ENCODE measurements around the gene UROC1. TPM values are rescaled to one million over a fixed set of nuclear protein-coding genes. Genes with fewer than 3 reads are reported as not detected.

UROC1 gene
- total RNA-seq, 1 donor from 2014 or later = not detected

GRCh38 chr3:126531051-126531330 lies 13.4 kb upstream of the UROC1 start:
- no peak for DNase-seq (ENCODE audit: low read depth, low spot score)

- no peak for DNase-seq (ENCODE audit: low read depth, low spot score)
These were observed 12.8 kb upstream of the UROC1 start for GRCh38 chr3:126530171-126531050.

- no peak for DNase-seq (ENCODE audit: low read depth, low spot score)
These were observed 12.1 kb upstream of the UROC1 start for GRCh38 chr3:126529585-126530170.

GRCh38 chr3:126528800-126529541 lies 11.4 kb upstream of the UROC1 start:
- DNase-seq (ENCODE audit: low read depth, low spot score) = no peak

GRCh38 chr3:126528419-126528799 lies 10.8 kb upstream of the UROC1 start:
- no peak for DNase-seq (ENCODE audit: low read depth, low spot score)

- DNase-seq (ENCODE audit: low read depth, low spot score) = no peak
These were observed 10.1 kb upstream of the UROC1 start for GRCh38 chr3:126527455-126528211.

GRCh38 chr3:126527006-126527405 lies 9.4 kb upstream of the UROC1 start:
- no peak for DNase-seq (ENCODE audit: low read depth, low spot score)

GRCh38 chr3:126526668-126527005 lies 9.1 kb upstream of the UROC1 start:
- no peak for DNase-seq (ENCODE audit: low read depth, low spot score)

GRCh38 chr3:126525853-126526667 lies 8.5 kb upstream of the UROC1 start:
- no peak for DNase-seq (ENCODE audit: low read depth, low spot score)

- DNase-seq (ENCODE audit: low read depth, low spot score) = no peak
These were observed 7.7 kb upstream of the UROC1 start for GRCh38 chr3:126525091-126525852.

- DNase-seq (ENCODE audit: low read depth, low spot score) = no peak
These were observed 6.9 kb upstream of the UROC1 start for GRCh38 chr3:126524429-126524988.

GRCh38 chr3:126523745-126524428 lies 6.3 kb upstream of the UROC1 start, which contains the start of gene CHST13:
CHST13 (plus strand) TSS chr3:126524155; CDS start chr3:126524333, 178 bp downstream.
- no peak for DNase-seq (ENCODE audit: low read depth, low spot score)

- no peak for DNase-seq (ENCODE audit: low read depth, low spot score)
These were observed 4.8 kb upstream of the UROC1 start for GRCh38 chr3:126522363-126522788.

GRCh38 chr3:126521122-126521891 lies 3.7 kb upstream of the UROC1 start:
- no peak for DNase-seq (ENCODE audit: low read depth, low spot score)

GRCh38 chr3:126519506-126520455 lies 2.2 kb upstream of the UROC1 start:
- no peak for DNase-seq (ENCODE audit: low read depth, low spot score)

GRCh38 chr3:126518779-126519177 lies 1.2 kb upstream of the UROC1 start:
- DNase-seq (ENCODE audit: low read depth, low spot score) = no peak

Measured in pulmonary artery endothelial cell (primary cell).